Stimulated activated memory B cell treated with anti-CD40 and anti-IgM and Interleukin-4, amounts not matched to agents 10 μg/mL and 1 μg/mL and 100 μg/mL, for 72 hours (primary cell): ENCODE measurements around the gene MYO1F.
A peak's percentile ranks its signal among the peaks of the same experiment; 100 is the strongest.
"Not testable (repeated sequence)": the region's sequence is repeated elsewhere in the genome, so short reads cannot be mapped to it uniquely, and the experiment has no call there.

Source experiments
- ATAC-seq: fragments of 150-1000 bp; cut with Tn5 transposase; 2 replicates; pipeline ENCODE4 v1.10.0; 2021
- H3K27ac Mint-ChIP-seq: one replicate; pipeline ENCODE4 v1.8.0; 2022; ENCODE audit warnings: mild to moderate bottlenecking, mixed read lengths
- H3K27me3 Mint-ChIP-seq: one replicate; pipeline ENCODE4 v1.8.0; 2022; ENCODE audit warnings: mixed read lengths
- H3K36me3 Mint-ChIP-seq: one replicate; pipeline ENCODE4 v1.8.0; 2022; ENCODE audit warnings: mixed read lengths
- H3K4me1 Mint-ChIP-seq: one replicate; pipeline ENCODE4 v1.8.0; 2022; ENCODE audit warnings: mixed read lengths
- H3K4me3 Mint-ChIP-seq: one replicate; pipeline ENCODE4 v1.8.0; 2022; ENCODE audit warnings: mild to moderate bottlenecking, moderate library complexity, mixed read lengths
- H3K9me3 Mint-ChIP-seq: one replicate; pipeline ENCODE4 v1.8.0; 2022; ENCODE audit warnings: mixed read lengths

Gene MYO1F

GRCh38 chr19:8580710-8581281 lies 3.6 kb upstream of the MYO1F start:
- Mint-ChIP-seq H3K9me3 (no peaks in the 10 kb centered on the region), H3K4me3 (peak overlapping the region; percentile 12), H3K4me1 (peaks cover 38% of the 10 kb centered on the region), H3K36me3 (no peaks in the 10 kb centered on the region), H3K27me3 (no peaks in the 10 kb centered on the region), H3K27ac (no peak overlapping the region)
- peak; percentile 62 for ATAC-seq

GRCh38 chr19:8578642-8579265 lies 1.5 kb upstream of the MYO1F start:
- peaks cover 11% of the 10 kb centered on the region for H3K36me3 Mint-ChIP-seq
- no peaks in the 10 kb centered on the region for H3K27me3 Mint-ChIP-seq
- ATAC-seq: peak; percentile 50
- peaks cover 58% of the 10 kb centered on the region for H3K4me1 Mint-ChIP-seq
- H3K9me3 Mint-ChIP-seq: peaks cover 5% of the 10 kb centered on the region
- H3K27ac Mint-ChIP-seq: peak overlapping the region; percentile 58
- peak overlapping the region; percentile 69 for H3K4me3 Mint-ChIP-seq

- peaks cover 68% of the 10 kb centered on the region for H3K4me1 Mint-ChIP-seq
- no peak for ATAC-seq
- H3K27me3 Mint-ChIP-seq: no peaks in the 10 kb centered on the region
- H3K36me3 Mint-ChIP-seq: peaks cover 18% of the 10 kb centered on the region
- peak overlapping the region; percentile 89 for H3K4me3 Mint-ChIP-seq
- H3K9me3 Mint-ChIP-seq: peaks cover 9% of the 10 kb centered on the region
- H3K27ac Mint-ChIP-seq: peak overlapping the region; percentile 84
Observed at GRCh38 chr19:8577741-8578140, 499 bp upstream of the MYO1F start.

- Mint-ChIP-seq H3K4me1 (peaks cover 81% of the 10 kb centered on the region), H3K36me3 (peaks cover 24% of the 10 kb centered on the region), H3K27me3 (no peaks in the 10 kb centered on the region), H3K9me3 (peaks cover 9% of the 10 kb centered on the region), H3K27ac (peak overlapping the region; percentile 84), H3K4me3 (peak overlapping the region; percentile 89)
- peak; percentile 69 for ATAC-seq
Observed at GRCh38 chr19:8576273-8576993, 809 bp downstream of the MYO1F start.

GRCh38 chr19:8575467-8575997 lies 1.7 kb downstream of the MYO1F start:
- peaks cover 90% of the 10 kb centered on the region for H3K4me1 Mint-ChIP-seq
- no peak for ATAC-seq
- peaks cover 24% of the 10 kb centered on the region for H3K36me3 Mint-ChIP-seq

GRCh38 chr19:8574619-8574922 lies 2.7 kb downstream of the MYO1F start:
- peaks cover 99% of the 10 kb centered on the region for H3K4me1 Mint-ChIP-seq
- not testable (repeated sequence) for H3K9me3 Mint-ChIP-seq, H3K4me3 Mint-ChIP-seq, H3K27me3 Mint-ChIP-seq, ATAC-seq
- peak overlapping the region; percentile 80 for H3K27ac Mint-ChIP-seq
- peaks cover 24% of the 10 kb centered on the region for H3K36me3 Mint-ChIP-seq

More at GRCh38 chr19:8575467-8575997, 1.7 kb downstream of the MYO1F start:
- Mint-ChIP-seq H3K27ac (peak overlapping the region; percentile 84), H3K9me3 (peaks cover 9% of the 10 kb centered on the region), H3K27me3 (no peaks in the 10 kb centered on the region), H3K4me3 (peak overlapping the region; percentile 89)

- H3K4me3 Mint-ChIP-seq: no peak overlapping the region
- no peaks in the 10 kb centered on the region for H3K27me3 Mint-ChIP-seq
- H3K27ac Mint-ChIP-seq: peak overlapping the region; percentile 80
- peaks cover 98% of the 10 kb centered on the region for H3K4me1 Mint-ChIP-seq
- ATAC-seq: no peak
- peaks cover 24% of the 10 kb centered on the region for H3K36me3 Mint-ChIP-seq
- peaks cover 9% of the 10 kb centered on the region for H3K9me3 Mint-ChIP-seq
Observed at GRCh38 chr19:8573316-8573715, 3.9 kb downstream of the MYO1F start.

- H3K27ac Mint-ChIP-seq: peak overlapping the region; percentile 80
- H3K4me1 Mint-ChIP-seq: peaks cover 86% of the 10 kb centered on the region
- H3K9me3 Mint-ChIP-seq: peaks cover 9% of the 10 kb centered on the region
- no peaks in the 10 kb centered on the region for H3K27me3 Mint-ChIP-seq
- peak overlapping the region; percentile 56 for H3K4me3 Mint-ChIP-seq
- H3K36me3 Mint-ChIP-seq: peaks cover 24% of the 10 kb centered on the region
- peak; percentile 62 for ATAC-seq
Observed at GRCh38 chr19:8571006-8571411, 6.2 kb downstream of the MYO1F start.

- Mint-ChIP-seq H3K36me3 (peaks cover 17% of the 10 kb centered on the region), H3K9me3 (peaks cover 9% of the 10 kb centered on the region), H3K27me3 (no peaks in the 10 kb centered on the region), H3K4me1 (peaks cover 75% of the 10 kb centered on the region), H3K27ac (peak overlapping the region; percentile 80), H3K4me3 (peak overlapping the region; percentile 42)
- peak; percentile 96 for ATAC-seq
Observed at GRCh38 chr19:8569066-8569771, 8.0 kb downstream of the MYO1F start.

GRCh38 chr19:8567522-8568172 lies 9.6 kb downstream of the MYO1F start:
- Mint-ChIP-seq H3K4me1 (peaks cover 66% of the 10 kb centered on the region), H3K4me3 (no peak overlapping the region)

GRCh38 chr19:8566855-8567254 lies 10.4 kb downstream of the MYO1F start:
- Mint-ChIP-seq H3K27ac (peak overlapping the region; percentile 42), H3K4me1 (peaks cover 62% of the 10 kb centered on the region), H3K4me3 (no peak overlapping the region), H3K36me3 (no peaks in the 10 kb centered on the region), H3K9me3 (no peaks in the 10 kb centered on the region), H3K27me3 (no peaks in the 10 kb centered on the region)
- no peak for ATAC-seq

More at GRCh38 chr19:8567522-8568172, 9.6 kb downstream of the MYO1F start:
- ATAC-seq: no peak
- no peaks in the 10 kb centered on the region for H3K9me3 Mint-ChIP-seq
- peaks cover 5% of the 10 kb centered on the region for H3K36me3 Mint-ChIP-seq
- H3K27me3 Mint-ChIP-seq: no peaks in the 10 kb centered on the region
- peak overlapping the region; percentile 42 for H3K27ac Mint-ChIP-seq

GRCh38 chr19:8564866-8565265 lies 12.4 kb downstream of the MYO1F start:
- peaks cover 52% of the 10 kb centered on the region for H3K4me1 Mint-ChIP-seq
- ATAC-seq, H3K4me3 Mint-ChIP-seq, H3K27me3 Mint-ChIP-seq, H3K36me3 Mint-ChIP-seq, H3K9me3 Mint-ChIP-seq: not testable (repeated sequence)
- H3K27ac Mint-ChIP-seq: peak overlapping the region; percentile 77

- Mint-ChIP-seq H3K4me1 (peaks cover 39% of the 10 kb centered on the region), H3K4me3 (no peak overlapping the region), H3K27ac (peak overlapping the region; percentile 77), H3K9me3 (no peaks in the 10 kb centered on the region), H3K36me3 (peaks cover 14% of the 10 kb centered on the region), H3K27me3 (no peaks in the 10 kb centered on the region)
- ATAC-seq: no peak
Observed at GRCh38 chr19:8561075-8561764, 16.0 kb downstream of the MYO1F start.

- Mint-ChIP-seq H3K4me3 (no peak overlapping the region), H3K9me3 (no peaks in the 10 kb centered on the region), H3K27me3 (no peaks in the 10 kb centered on the region), H3K27ac (peak overlapping the region; percentile 54), H3K36me3 (peaks cover 34% of the 10 kb centered on the region), H3K4me1 (peaks cover 31% of the 10 kb centered on the region)
- ATAC-seq: no peak
Observed at GRCh38 chr19:8558325-8558724, 18.9 kb downstream of the MYO1F start.
